ENCODE results near the gene COX14. TPM values are rescaled to one million over a fixed set of nuclear protein-coding genes. Genes with fewer than 3 reads are reported as not detected.

COX14 gene
- total RNA-seq, 1 experiment from 2014 or later: 28.7 TPM

GRCh38 chr12:50102131-50102531 lies 9.9 kb upstream of the COX14 start:
- Histone ChIP-seq H3K36me3 (ENCODE audit: insufficient read depth, low read length, poor library complexity, severe bottlenecking) (peaks cover 33% of the 10 kb centered on the region), H3K27me3 (replicated peaks; ENCODE audit: insufficient read depth, low read depth, low read length, poor library complexity) (no peaks in the 10 kb centered on the region), H3K27ac (ENCODE audit: low read depth, low read length, poor library complexity, severe bottlenecking) (no peak overlapping the region), H3K9me3 (ENCODE audit: low read depth, low read length, poor library complexity, severe bottlenecking) (no peaks in the 10 kb centered on the region), H3K4me1 (ENCODE audit: insufficient read depth, low read length, poor library complexity, severe bottlenecking) (peaks cover 8% of the 10 kb centered on the region), H3K4me3 (ENCODE audit: low read depth, low read length, poor library complexity, severe bottlenecking) (no peak overlapping the region)
- DNase-seq (ENCODE audit: low spot score): no peak
- ChIA-PET CTCF (interaction anchor here (0.6 to 2.5 kb wide), 4 partner anchors 9 to 74 kb away, joined by 3 to 21 read pairs (median 4); partner anchors contain the start of genes COX14 and SMARCD1), POLR2A (ENCODE audit: low non-redundant PET) (interaction anchor here (0.6 kb wide), 1 partner anchor 17 kb away, joined by 5 read pairs; the partner anchor contains the start of gene SMARCD1)
- TF ChIP-seq CTCF (conservative IDR thresholded peaks at IDR 0.05; ENCODE audit: low read depth, low read length) (no peak), EZH2 (IDR thresholded peaks at IDR 0.05; ENCODE audit: borderline replicate concordance, low read depth, low read length, poor library complexity, severe bottlenecking) (no peak)
- no TSS peak for BruUV-seq (replicated peaks)
- intact Hi-C loops (cut with micrococcal nuclease; ENCODE audit: unreplicated experiment): no loop called here

GRCh38 chr12:50102646-50103309 lies 9.3 kb upstream of the COX14 start:
- Histone ChIP-seq H3K27me3 (replicated peaks; ENCODE audit: insufficient read depth, low read depth, low read length, poor library complexity) (no peaks in the 10 kb centered on the region), H3K9me3 (ENCODE audit: low read depth, low read length, poor library complexity, severe bottlenecking) (no peaks in the 10 kb centered on the region), H3K27ac (ENCODE audit: low read depth, low read length, poor library complexity, severe bottlenecking) (no peak overlapping the region), H3K4me3 (ENCODE audit: low read depth, low read length, poor library complexity, severe bottlenecking) (no peak overlapping the region), H3K36me3 (ENCODE audit: insufficient read depth, low read length, poor library complexity, severe bottlenecking) (peaks cover 28% of the 10 kb centered on the region), H3K4me1 (ENCODE audit: insufficient read depth, low read length, poor library complexity, severe bottlenecking) (peaks cover 8% of the 10 kb centered on the region)
- CTCF ChIA-PET: interaction anchor here (0.6 to 2.5 kb wide), 4 partner anchors 9 to 73 kb away, joined by 3 to 21 read pairs (median 3); partner anchors contain the start of gene COX14
- POLR2A ChIA-PET (ENCODE audit: low non-redundant PET): interaction anchor here (0.6 kb wide), 2 partner anchors 18 to 30 kb away, joined by 3 to 5 read pairs; partner anchors contain the start of gene SMARCD1
- no TSS peak for BruUV-seq (replicated peaks)
- TF ChIP-seq CTCF (conservative IDR thresholded peaks at IDR 0.05; ENCODE audit: low read depth, low read length) (no peak), EZH2 (IDR thresholded peaks at IDR 0.05; ENCODE audit: borderline replicate concordance, low read depth, low read length, poor library complexity, severe bottlenecking) (no peak)
- no peak for DNase-seq (ENCODE audit: low spot score)
- intact Hi-C loops (cut with micrococcal nuclease; ENCODE audit: unreplicated experiment): no loop called here

GRCh38 chr12:50103351-50103750 lies 8.7 kb upstream of the COX14 start:
- no peak for TF ChIP-seq EZH2 (IDR thresholded peaks at IDR 0.05; ENCODE audit: borderline replicate concordance, low read depth, low read length, poor library complexity, severe bottlenecking)
- H3K4me1 ChIP-seq (ENCODE audit: insufficient read depth, low read length, poor library complexity, severe bottlenecking): peaks cover 8% of the 10 kb centered on the region
- H3K27ac ChIP-seq (ENCODE audit: low read depth, low read length, poor library complexity, severe bottlenecking): no peak overlapping the region
- intact Hi-C loops (cut with micrococcal nuclease; ENCODE audit: unreplicated experiment): no loop called here
- peaks cover 22% of the 10 kb centered on the region for H3K36me3 ChIP-seq (ENCODE audit: insufficient read depth, low read length, poor library complexity, severe bottlenecking)
- no peaks in the 10 kb centered on the region for H3K27me3 ChIP-seq (replicated peaks; ENCODE audit: insufficient read depth, low read depth, low read length, poor library complexity)
- H3K9me3 ChIP-seq (ENCODE audit: low read depth, low read length, poor library complexity, severe bottlenecking): no peaks in the 10 kb centered on the region
- BruUV-seq (replicated peaks): no TSS peak
- ChIA-PET CTCF (interaction anchor here (0.7 to 1.2 kb wide), 4 partner anchors 8 to 19 kb away, joined by 3 read pairs; partner anchors contain the start of gene COX14), POLR2A (ENCODE audit: low non-redundant PET) (interaction anchor here (0.6 to 1.1 kb wide), 3 partner anchors 19 to 353 kb away, joined by 3 to 7 read pairs (median 3); no protein-coding TSS in a partner anchor)
- no peak overlapping the region for H3K4me3 ChIP-seq (ENCODE audit: low read depth, low read length, poor library complexity, severe bottlenecking)
- no peak for DNase-seq (ENCODE audit: low spot score)

Measured in A673 (cell line).